Fibroblast of pulmonary artery (primary cell): ENCODE measurements around the gene RELCH.

Source experiments
- DNase-seq: peaks from one replicate; pipeline ENCODE4 v3.0.0-alpha.2; 2010; ENCODE audit warnings: low read depth
- H3K4me3 ChIP-seq: replicated peaks from 2 replicates; pipeline ENCODE4 v1.5.1; 2011; ENCODE audit warnings: low read depth, mild to moderate bottlenecking, control low read depth, low read length, moderate library complexity
- TF ChIP-seq, protein P1 (sequence below): IDR thresholded peaks from 2 replicates; pipeline ENCODE4 v1.5.1; 2011; ENCODE audit warnings: mild to moderate bottlenecking, control low read depth, low read length, inconsistent platforms; ENCODE audit errors: missing control alignments

The RELCH gene

DNA sequence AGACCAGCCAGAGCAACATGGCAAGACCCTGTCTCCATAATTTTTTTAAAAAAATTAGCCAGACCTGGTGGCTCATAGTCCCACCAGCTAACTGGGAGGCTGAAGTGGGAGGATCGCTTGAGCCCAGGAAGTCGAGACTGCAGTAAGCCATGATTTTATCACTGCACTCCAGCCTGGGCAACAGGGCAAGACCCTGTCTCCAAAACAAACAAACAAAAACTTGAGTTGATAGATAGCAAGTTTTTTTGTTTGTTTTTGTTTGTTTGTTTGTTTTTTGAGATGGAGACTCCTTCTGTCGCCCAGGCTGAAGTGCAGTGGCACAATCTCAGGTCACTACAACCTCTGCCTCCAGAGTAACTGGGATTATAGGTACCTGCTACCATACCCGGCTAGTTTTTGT is 18.8 kb downstream of the RELCH start:
- no peak for DNase-seq
- no peak overlapping the region for H3K4me3 ChIP-seq
- TF ChIP-seq, protein P1, sequence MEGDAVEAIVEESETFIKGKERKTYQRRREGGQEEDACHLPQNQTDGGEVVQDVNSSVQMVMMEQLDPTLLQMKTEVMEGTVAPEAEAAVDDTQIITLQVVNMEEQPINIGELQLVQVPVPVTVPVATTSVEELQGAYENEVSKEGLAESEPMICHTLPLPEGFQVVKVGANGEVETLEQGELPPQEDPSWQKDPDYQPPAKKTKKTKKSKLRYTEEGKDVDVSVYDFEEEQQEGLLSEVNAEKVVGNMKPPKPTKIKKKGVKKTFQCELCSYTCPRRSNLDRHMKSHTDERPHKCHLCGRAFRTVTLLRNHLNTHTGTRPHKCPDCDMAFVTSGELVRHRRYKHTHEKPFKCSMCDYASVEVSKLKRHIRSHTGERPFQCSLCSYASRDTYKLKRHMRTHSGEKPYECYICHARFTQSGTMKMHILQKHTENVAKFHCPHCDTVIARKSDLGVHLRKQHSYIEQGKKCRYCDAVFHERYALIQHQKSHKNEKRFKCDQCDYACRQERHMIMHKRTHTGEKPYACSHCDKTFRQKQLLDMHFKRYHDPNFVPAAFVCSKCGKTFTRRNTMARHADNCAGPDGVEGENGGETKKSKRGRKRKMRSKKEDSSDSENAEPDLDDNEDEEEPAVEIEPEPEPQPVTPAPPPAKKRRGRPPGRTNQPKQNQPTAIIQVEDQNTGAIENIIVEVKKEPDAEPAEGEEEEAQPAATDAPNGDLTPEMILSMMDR: no peak

DNA sequence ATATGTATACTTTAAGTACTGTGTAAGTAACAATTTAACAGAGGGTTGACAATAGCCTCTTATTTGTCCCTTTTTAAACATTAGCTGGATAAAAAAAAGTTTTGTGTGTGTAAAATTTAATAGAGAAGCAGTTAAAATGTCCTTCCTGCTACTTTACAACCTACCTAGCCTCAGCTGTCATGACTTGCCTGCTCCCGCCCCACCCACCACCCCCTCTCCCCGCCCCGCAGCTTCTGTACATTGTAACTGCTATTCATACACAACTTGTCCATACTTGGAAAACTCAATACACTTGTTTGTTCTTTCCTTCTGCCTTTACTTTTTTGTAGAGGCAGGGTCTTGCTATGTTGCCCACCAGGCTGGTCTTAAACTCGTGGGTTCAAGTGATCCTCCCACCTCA is 19.5 kb downstream of the RELCH start:
- DNase-seq: no peak
- H3K4me3 ChIP-seq: no peak overlapping the region
- TF ChIP-seq, protein P1: no peak

DNA sequence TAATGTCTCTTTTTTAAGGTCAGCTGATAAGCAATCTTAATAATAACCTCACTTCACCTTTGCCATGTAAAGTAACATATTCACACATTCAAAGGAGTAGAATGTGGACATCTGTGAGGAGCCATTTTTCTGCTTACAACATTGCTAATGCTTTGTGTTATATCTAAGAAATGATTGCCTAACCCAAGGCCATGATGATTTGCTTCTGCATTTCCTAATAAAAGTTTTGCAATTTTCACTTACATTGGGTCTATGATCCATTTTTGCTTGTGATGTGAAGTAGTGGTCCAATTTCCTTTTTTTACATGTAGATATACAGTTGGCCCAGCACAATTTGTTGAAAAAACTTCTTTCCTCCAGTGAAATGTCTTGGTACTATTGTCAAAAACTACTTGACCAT is 22.0 kb downstream of the RELCH start:
- TF ChIP-seq, protein P1: no peak
- peak; percentile 61 for DNase-seq
- no peak overlapping the region for H3K4me3 ChIP-seq

DNA sequence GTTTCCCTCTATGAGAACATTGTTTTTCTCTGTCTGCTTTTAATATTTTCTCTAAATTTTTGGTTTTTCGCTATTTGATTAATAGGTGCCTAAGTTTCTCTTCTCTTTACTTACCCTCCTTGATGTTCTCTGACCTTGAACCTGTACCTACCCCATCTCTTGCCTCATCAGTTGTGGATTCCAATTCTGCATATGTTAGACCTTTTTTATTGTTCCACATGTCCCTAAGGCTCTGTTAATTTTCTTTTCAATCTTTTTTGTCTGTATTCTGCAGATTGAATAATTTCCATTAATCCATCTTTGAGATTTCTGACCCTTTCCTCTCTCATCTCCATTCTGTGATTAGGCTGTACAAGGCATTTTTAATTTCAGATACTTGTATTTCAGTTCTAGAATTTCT is 23.1 kb downstream of the RELCH start:
- TF ChIP-seq, protein P1: no peak
- H3K4me3 ChIP-seq: no peak overlapping the region
- no peak for DNase-seq

DNA sequence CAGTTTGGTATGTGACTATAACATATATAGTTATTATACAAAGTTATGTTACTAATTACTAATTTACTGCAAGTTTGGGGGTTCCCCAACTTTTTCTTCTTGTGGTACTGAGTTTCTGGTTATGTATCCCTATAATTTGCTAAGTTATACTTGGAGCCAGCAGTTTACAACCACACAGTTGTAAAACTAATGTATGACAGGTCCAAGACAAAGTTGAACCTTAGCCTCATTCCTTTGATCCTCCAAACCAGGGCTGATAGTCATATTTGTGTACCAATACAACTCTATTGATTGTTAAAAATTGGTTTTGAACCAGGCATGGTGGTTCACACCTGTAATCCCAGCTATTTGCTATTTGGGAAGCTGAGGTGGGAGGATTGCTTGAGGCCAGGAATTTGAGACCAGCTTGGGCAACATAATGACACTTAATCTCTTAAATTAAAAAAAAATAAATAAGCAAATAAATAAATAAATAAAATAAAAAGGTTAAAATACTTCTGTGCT is 24.3 kb downstream of the RELCH start:
- no peak for DNase-seq
- H3K4me3 ChIP-seq: no peak overlapping the region
- TF ChIP-seq, protein P1: no peak

DNA sequence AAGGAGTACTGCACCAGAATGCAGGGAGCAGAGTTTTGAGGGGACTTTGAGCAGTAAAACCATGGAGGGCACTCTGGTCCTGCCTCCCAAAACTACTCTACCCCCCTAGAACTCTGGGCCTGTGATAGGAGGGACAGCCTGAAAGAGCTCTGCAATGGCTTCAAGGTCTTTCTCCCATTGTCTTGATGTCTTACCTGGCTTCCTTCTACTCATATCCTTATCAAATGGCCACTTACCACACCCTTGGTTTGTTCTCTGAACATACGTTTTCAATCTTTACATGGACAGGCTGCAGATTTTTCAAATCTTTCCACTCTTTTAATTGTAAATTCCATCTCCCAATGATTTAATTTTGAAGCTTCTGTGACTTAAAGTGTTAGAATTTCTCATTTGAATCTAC is 27.7 kb downstream of the RELCH start:
- TF ChIP-seq, protein P1: no peak
- DNase-seq: no peak
- no peak overlapping the region for H3K4me3 ChIP-seq

DNA sequence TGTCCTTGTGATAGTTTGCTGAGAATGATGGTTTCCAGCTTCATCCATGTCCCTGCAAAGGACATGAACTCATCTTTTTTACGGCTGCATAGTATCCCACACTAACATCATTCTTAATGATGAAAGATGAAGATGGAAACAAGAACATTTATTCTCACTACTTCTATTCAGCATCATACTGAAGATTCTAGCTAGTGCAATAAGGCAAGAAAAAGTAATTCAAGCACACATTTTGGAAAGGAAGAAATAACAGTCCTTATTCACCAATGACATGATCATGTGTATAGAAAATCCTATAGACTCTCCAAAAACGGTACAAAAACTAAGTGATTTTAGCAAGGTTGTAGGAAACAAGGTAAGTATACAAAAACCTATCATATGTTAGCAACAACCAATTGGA is 37.2 kb downstream of the RELCH start:
- TF ChIP-seq, protein P1: no peak
- no peak for DNase-seq
- H3K4me3 ChIP-seq: no peak overlapping the region
